Endothelial cell of umbilical vein (primary cell): ENCODE measurements around the gene PLB1. TPM values are rescaled to one million over a fixed set of nuclear protein-coding genes. Genes with fewer than 3 reads are reported as not detected.

Source experiments
- BruUV-seq: library from RNA; stranded (reverse); fragments of 400-500 nt; replicated peaks from 2 replicates; lab custom pipeline; 2021; lab: Mats Ljungman, UMichigan
- CTCF ChIA-PET: fragments of 300-600, 350-600 bp; sonication (Branson Sonifier 250); formaldehyde crosslinking; loops from one replicate; lab custom pipeline; 2021; ENCODE audit warnings: antibody characterized with exemption, inconsistent platforms; lab: Charles Lee
- POLR2A ChIA-PET: fragments of 300-600, 350-600 bp; sonication (Branson Sonifier 250); formaldehyde crosslinking; loops from one replicate; lab custom pipeline; 2021; ENCODE audit warnings: antibody characterized with exemption, inconsistent platforms; lab: Charles Lee
- DNase-seq: peaks from one replicate; pipeline ENCODE4 v3.0.0-alpha.2; 2011; ENCODE audit warnings: low read depth, low spot score
- FAIRE-seq: peaks from 2 replicates; lab custom pipeline; 2011; peaks lifted over from hg19 to GRCh38; lab: Jason Lieb, UNC
- H2AFZ ChIP-seq: 2 replicates; pipeline ENCODE4 v1.6.0; 2012; ENCODE audit warnings: low read depth, low read length, control low read depth, inconsistent platforms
- H3K27ac ChIP-seq: 2 replicates; pipeline ENCODE4 v1.5.1; 2011; ENCODE audit warnings: low read depth, mild to moderate bottlenecking, control low read depth, low read length, moderate library complexity; ENCODE audit not compliant: insufficient read depth
- H3K27me3 ChIP-seq, 2 experiments: 2 replicates each; pipeline versions ENCODE4 v1.6.0 to v1.6.1; 2011; ENCODE audit warnings: low read length in 2 of 2, mixed read lengths in 1 of 2; ENCODE audit not compliant: control insufficient read depth in 2 of 2, insufficient read depth in 2 of 2
- H3K36me3 ChIP-seq, 2 experiments: 2 replicates in 1 of 2; 3 replicates in 1 of 2; pipeline ENCODE4 v1.5.1; 2011; ENCODE audit warnings: low read length in 2 of 2, mild to moderate bottlenecking in 1 of 2, moderate library complexity in 1 of 2; ENCODE audit not compliant: control insufficient read depth in 2 of 2, insufficient read depth in 2 of 2; ENCODE audit errors: extremely low read depth in 1 of 2
- H3K4me1 ChIP-seq: 3 replicates; pipeline ENCODE4 v1.5.1; 2011; ENCODE audit warnings: mild to moderate bottlenecking, low read length; ENCODE audit not compliant: control insufficient read depth, insufficient read depth; ENCODE audit errors: extremely low read depth
- H3K4me2 ChIP-seq: 2 replicates; pipeline ENCODE4 v1.6.1; 2011; ENCODE audit warnings: low read length, control low read depth, mixed read lengths; ENCODE audit not compliant: insufficient read depth
- H3K4me3 ChIP-seq, 3 experiments: fragments of 200-600 bp in 1 of 3; sonication (generic), shearing (Covaris generic) in 1 of 3; replicated peaks in 1 of 3; 2 replicates each; pipeline ENCODE4 v1.5.1; 2011 to 2016; ENCODE audit warnings: control low read depth in 3 of 3, low read length in 3 of 3, mild to moderate bottlenecking in 2 of 3, inconsistent platforms in 1 of 3, low read depth in 1 of 3, moderate library complexity in 1 of 3; ENCODE audit not compliant: insufficient read depth in 1 of 3
- H3K79me2 ChIP-seq: 2 replicates; pipeline ENCODE4 v1.6.0; 2012; ENCODE audit warnings: low read length, inconsistent platforms; ENCODE audit not compliant: control insufficient read depth, insufficient read depth
- H3K9ac ChIP-seq: replicated peaks from 2 replicates; pipeline ENCODE3; 2011; ENCODE audit warnings: low read length, control low read depth; ENCODE audit not compliant: insufficient read depth; ENCODE audit errors: extremely low read depth
- H3K9me1 ChIP-seq: replicated peaks from 3 replicates; pipeline ENCODE4 v1.6.0; 2011; ENCODE audit warnings: mild to moderate bottlenecking, low read length; ENCODE audit not compliant: control insufficient read depth, insufficient read depth; ENCODE audit errors: extremely low read depth
- H3K9me3 ChIP-seq: replicated peaks from 2 replicates; pipeline ENCODE4 v1.5.1; 2012; ENCODE audit warnings: low read length, inconsistent platforms; ENCODE audit not compliant: control insufficient read depth, insufficient read depth
- H4K20me1 ChIP-seq: replicated peaks from 2 replicates; pipeline ENCODE3; 2011; ENCODE audit warnings: mild to moderate bottlenecking, low read length; ENCODE audit not compliant: control insufficient read depth, insufficient read depth; ENCODE audit errors: extremely low read depth
- CTCF ChIP-seq, 2 donors: IDR thresholded peaks; 1 replicate in 1 of 2; 2 replicates in 1 of 2; pipeline ENCODE4 v1.5.1; 2011; ENCODE audit warnings: low read length in 2 of 2, mild to moderate bottlenecking in 2 of 2, moderate library complexity in 2 of 2, control low read depth in 1 of 2, inconsistent platforms in 1 of 2, low read depth in 1 of 2; ENCODE audit not compliant: insufficient read depth in 1 of 2; ENCODE audit errors: extremely low read depth in 1 of 2
- EZH2 ChIP-seq: IDR thresholded peaks from 2 replicates; pipeline ENCODE4 v1.6.1; 2012; ENCODE audit warnings: borderline replicate concordance, low read depth, mild to moderate bottlenecking, moderate library complexity, low read length, inconsistent platforms; ENCODE audit not compliant: severe bottlenecking
- FOS ChIP-seq: IDR thresholded peaks from 2 replicates; pipeline ENCODE4 v1.6.1; 2011; ENCODE audit warnings: mild to moderate bottlenecking, low read length, moderate library complexity, borderline replicate concordance; ENCODE audit not compliant: insufficient read depth
- GATA2 ChIP-seq: IDR thresholded peaks from 2 replicates; pipeline ENCODE4 v1.7.0; 2011; ENCODE audit warnings: low read depth, mild to moderate bottlenecking, moderate library complexity, mixed read lengths, low read length; ENCODE audit not compliant: insufficient read length, insufficient read depth
- JUN ChIP-seq: IDR thresholded peaks from 2 replicates; pipeline ENCODE4 v1.6.1; 2011; ENCODE audit warnings: borderline replicate concordance, low read depth; ENCODE audit not compliant: insufficient read length, insufficient read depth
- MAX ChIP-seq: IDR thresholded peaks from 2 replicates; pipeline ENCODE4 v1.6.1; 2011; ENCODE audit not compliant: insufficient read depth, insufficient read length
- MYC ChIP-seq: IDR thresholded peaks from one replicate; pipeline ENCODE4 v1.6.1; 2011; ENCODE audit warnings: mild to moderate bottlenecking, low read depth, low read length
- POLR2A ChIP-seq: IDR thresholded peaks from 2 replicates; pipeline ENCODE4 v1.6.1; 2012; ENCODE audit warnings: low read depth, mild to moderate bottlenecking, control low read depth, low read length
- dilution Hi-C: fragments of 300-500 bp; cut with MboI; formaldehyde crosslinking; loops from one replicate; pipeline ENCODE4 v1.15.0; 2019; ENCODE audit warnings: low sequenced_read_pairs; ENCODE audit not compliant: extremely low pct_ligation_motif_present
- intact Hi-C: fragments of 100-400 bp; cut with micrococcal nuclease; formaldehyde crosslinking; loops from one replicate; pipeline ENCODE4 v1.10.0; 2022
- polyA plus RNA-seq, 4 experiments: library from polyadenylated mRNA; depleted of rRNA in 3 of 4; stranded (reverse) in 3 of 4; unstranded in 1 of 4; fragments of >200 nt; gene quantifications; 2 replicates each; pipeline versions ENCODE4 v1.2.1 to v1.2.3, GENCODE V29; 2011 to 2012; ENCODE audit warnings: missing spikeins in 1 of 4
- total RNA-seq: library from RNA; stranded (reverse); gene quantifications from 2 replicates; pipeline ENCODE4 v1.2.3, GENCODE V29; 2021

PLB1 gene
- total and polyA plus RNA-seq, 2 donors (not counting 3 experiments of a cell fraction or from before 2014, with no cell fraction given): 0.75 to 0.80 TPM

- Histone ChIP-seq H3K9ac (no peak overlapping the region), H2AFZ (no peak overlapping the region), H3K4me2 (no peak overlapping the region), H4K20me1 (no peaks in the 10 kb centered on the region), H3K4me1 (peaks cover 16% of the 10 kb centered on the region), H3K27me3 (no peaks in the 10 kb centered on the region), H3K36me3 (no peaks in the 10 kb centered on the region), H3K79me2 (no peaks in the 10 kb centered on the region), H3K27ac (no peak overlapping the region), H3K9me1 (no peaks in the 10 kb centered on the region), H3K4me3 (no peak overlapping the region), H3K9me3 (no peaks in the 10 kb centered on the region)
- DNase-seq (no peak), FAIRE-seq (no peak)
- TF ChIP-seq EZH2: no peak
- no peak for TF ChIP-seq POLR2A
- no peak for TF ChIP-seq MAX
- no peak for TF ChIP-seq CTCF (IDR thresholded peaks at IDR 0.05; ENCODE audit: extremely low read depth in 1 of 2, insufficient read depth in 1 of 2, low read depth in 1 of 2, low read length in 2 of 2)
- TF ChIP-seq MYC: no peak
- no peak for TF ChIP-seq FOS
- no peak for TF ChIP-seq JUN
- TF ChIP-seq GATA2: no peak
- ChIA-PET POLR2A (no interaction called here), CTCF (interaction anchor here (1.1 to 1.2 kb wide), 2 partner anchors 11 to 29 kb away, joined by 3 read pairs; no protein-coding TSS in a partner anchor)
- no TSS peak for BruUV-seq
- dilution Hi-C loops (no loop called here), intact Hi-C loops (no loop called here)
Measured at GRCh38 chr2:28623582-28624405, 127.9 kb downstream of the PLB1 start.
